Islet of Langerhans (tissue), 1 donor: Measurements from ENCODE around the gene RHOBTB3.

Experiments
- FAIRE-seq: peaks from one replicate; lab custom pipeline; 2011; peaks lifted over from hg19 to GRCh38; lab: Jason Lieb, UNC

RHOBTB3 gene

GRCh38 chr5:95731571-95732554, 727 bp downstream of the RHOBTB3 start:
- FAIRE-seq, result no peak

GRCh38 chr5:95733107-95733665, 2.0 kb downstream of the RHOBTB3 start:
- no peak for FAIRE-seq

- FAIRE-seq, result no peak
Measured at GRCh38 chr5:95734187-95734586, 3.1 kb downstream of the RHOBTB3 start.

GRCh38 chr5:95734906-95735305, 3.8 kb downstream of the RHOBTB3 start:
- FAIRE-seq, result peak; percentile 30

- FAIRE-seq, result no peak
Measured at GRCh38 chr5:95735406-95735805, 4.3 kb downstream of the RHOBTB3 start.

GRCh38 chr5:95738072-95738471, 6.9 kb downstream of the RHOBTB3 start:
- no peak for FAIRE-seq

GRCh38 chr5:95738834-95739233, 7.7 kb downstream of the RHOBTB3 start:
- FAIRE-seq, result no peak

GRCh38 chr5:95739857-95740256, 8.7 kb downstream of the RHOBTB3 start:
- no peak for FAIRE-seq

- no peak for FAIRE-seq
Measured at GRCh38 chr5:95741458-95741857, 10.3 kb downstream of the RHOBTB3 start.

- FAIRE-seq, result no peak
Measured at GRCh38 chr5:95743232-95743631, 12.1 kb downstream of the RHOBTB3 start.

- no peak for FAIRE-seq
Measured at GRCh38 chr5:95743877-95744276, 12.7 kb downstream of the RHOBTB3 start.

GRCh38 chr5:95746194-95746593, 15.1 kb downstream of the RHOBTB3 start:
- FAIRE-seq, result no peak

- FAIRE-seq, result no peak
Measured at GRCh38 chr5:95746722-95747679, 15.9 kb downstream of the RHOBTB3 start.

- FAIRE-seq, result no peak
Measured at GRCh38 chr5:95748133-95748532, 17.0 kb downstream of the RHOBTB3 start.

GRCh38 chr5:95754545-95754944, 23.4 kb downstream of the RHOBTB3 start:
- no peak for FAIRE-seq

- FAIRE-seq, result no peak
Measured at GRCh38 chr5:95759005-95759404, 27.9 kb downstream of the RHOBTB3 start.

- peak; percentile 99 for FAIRE-seq
Measured at GRCh38 chr5:95759634-95760033, 28.5 kb downstream of the RHOBTB3 start.

- FAIRE-seq, result peak; percentile 97
Measured at GRCh38 chr5:95760273-95761191, 29.4 kb downstream of the RHOBTB3 start.

- FAIRE-seq, result no peak
Measured at GRCh38 chr5:95761771-95762651, 30.9 kb downstream of the RHOBTB3 start.

- no peak for FAIRE-seq
Measured at GRCh38 chr5:95762652-95763041, 31.5 kb downstream of the RHOBTB3 start.
